ENCODE measurements around the gene MRPL40.
"Not testable (repeated sequence)": the region's sequence is repeated elsewhere in the genome, so short reads cannot be mapped to it uniquely, and the experiment has no call there.

Gene MRPL40

GRCh38 chr22:19442166-19442565, 9.8 kb downstream of the MRPL40 start:
- no peak for DNase-seq

GRCh38 chr22:19443544-19444211, 11.3 kb downstream of the MRPL40 start:
- no peak for DNase-seq

- DNase-seq, result not testable (repeated sequence)
Measured at GRCh38 chr22:19445279-19445982, 13.1 kb downstream of the MRPL40 start.

GRCh38 chr22:19446603-19447329, 14.4 kb downstream of the MRPL40 start:
- DNase-seq, result no peak

GRCh38 chr22:19447330-19448075, 15.2 kb downstream of the MRPL40 start, which contains the start of gene C22orf39:
TSS of gene C22orf39 (minus strand) at chr22:19447711. CDS start at chr22:19447688, 23 bp downstream.
- DNase-seq, result peak; percentile 39 to 73

GRCh38 chr22:19448076-19448607, 15.8 kb downstream of the MRPL40 start:
- DNase-seq, result peak; percentile 75 to 85

- DNase-seq, result no peak
Measured at GRCh38 chr22:19448739-19449421, 16.5 kb downstream of the MRPL40 start.

- DNase-seq, result no peak
Measured at GRCh38 chr22:19449422-19449767, 17.1 kb downstream of the MRPL40 start.

GRCh38 chr22:19450363-19451175, 18.2 kb downstream of the MRPL40 start:
- no peak for DNase-seq

- DNase-seq, result no peak
Measured at GRCh38 chr22:19451570-19451969, 19.2 kb downstream of the MRPL40 start.

- no peak for DNase-seq
Measured at GRCh38 chr22:19453718-19454117, 21.4 kb downstream of the MRPL40 start.

GRCh38 chr22:19454156-19454555, 21.8 kb downstream of the MRPL40 start:
- no peak for DNase-seq

GRCh38 chr22:19455033-19455432, 22.7 kb downstream of the MRPL40 start:
- DNase-seq, result no peak

GRCh38 chr22:19455585-19456370, 23.4 kb downstream of the MRPL40 start:
- DNase-seq, result no peak

GRCh38 chr22:19456541-19456940, 24.2 kb downstream of the MRPL40 start:
- DNase-seq, result no peak

- DNase-seq, result no peak
Measured at GRCh38 chr22:19457828-19458428, 25.6 kb downstream of the MRPL40 start.

- DNase-seq, result no peak
Measured at GRCh38 chr22:19460036-19460435, 27.7 kb downstream of the MRPL40 start.

- DNase-seq, result no peak
Measured at GRCh38 chr22:19461506-19461905, 29.2 kb downstream of the MRPL40 start.

GRCh38 chr22:19463008-19463407, 30.7 kb downstream of the MRPL40 start:
- DNase-seq, result no peak

All from NCI-H187 (cell line).